Measurements from ENCODE around the gene CRYGA.
"Not testable (repeated sequence)": the region's sequence is repeated elsewhere in the genome, so short reads cannot be mapped to it uniquely, and the experiment has no call there.

Gene CRYGA

DNA sequence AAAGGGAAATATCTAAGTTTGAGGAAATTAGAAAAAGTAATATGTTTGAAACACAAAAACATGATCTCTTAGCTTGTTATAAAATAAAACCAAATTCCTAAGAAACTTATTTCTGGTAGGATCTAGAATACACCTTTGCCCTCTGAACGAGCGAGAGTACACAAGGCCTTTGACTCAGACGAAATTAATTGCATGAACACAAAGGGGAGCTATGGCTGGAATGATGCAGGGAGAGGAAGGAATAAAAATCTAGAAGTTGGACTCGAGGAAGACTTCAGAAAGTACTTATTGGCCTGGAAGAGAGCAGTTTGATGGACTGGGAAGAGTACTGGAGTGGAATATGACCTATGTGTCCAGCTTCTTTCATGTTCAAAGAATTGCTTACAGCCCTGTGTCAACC lies 38.1 kb downstream of the CRYGA start:
- DNase-seq = no peak

DNA sequence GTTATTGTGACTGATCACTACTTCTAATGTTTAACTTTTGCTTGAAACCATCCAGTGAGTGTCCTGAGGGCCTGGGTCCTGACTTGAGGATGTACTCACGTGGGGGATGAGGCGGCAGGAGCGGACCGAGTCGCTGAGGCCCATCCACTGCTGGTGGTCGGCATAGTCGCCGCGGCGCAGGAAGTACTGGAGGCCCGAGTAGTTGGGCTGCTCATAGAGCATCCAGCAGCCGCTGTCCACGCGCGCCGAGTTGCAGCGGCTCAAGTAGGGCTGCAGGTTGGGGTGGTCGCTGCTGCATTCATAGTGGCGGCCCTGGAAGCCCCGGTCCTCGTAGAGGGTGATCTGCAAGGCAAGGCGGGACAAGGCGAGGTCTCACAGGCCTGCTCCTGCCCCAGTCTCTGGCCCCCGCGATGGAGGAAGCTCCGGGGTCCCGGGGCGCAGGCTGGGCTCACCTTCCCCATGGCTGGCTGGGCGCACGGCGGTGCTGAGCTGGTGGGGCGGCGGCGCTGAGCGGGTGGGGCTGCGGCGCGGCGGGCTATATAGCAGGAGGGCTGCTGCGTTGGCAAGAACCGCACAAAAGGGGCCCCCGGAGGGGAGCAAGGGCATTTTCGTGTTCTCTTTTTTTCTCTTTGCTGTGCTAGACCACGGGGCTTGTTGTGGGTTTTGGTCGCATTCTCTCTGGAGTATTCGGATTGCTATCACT lies 39.2 kb downstream of the CRYGA start, which contains the start of gene CRYGD:
TSS of gene CRYGD (minus strand) at position 512 of the 703 bp plus-strand sequence. CDS start at position 461, 51 bp downstream.
- not testable (repeated sequence) for DNase-seq

DNA sequence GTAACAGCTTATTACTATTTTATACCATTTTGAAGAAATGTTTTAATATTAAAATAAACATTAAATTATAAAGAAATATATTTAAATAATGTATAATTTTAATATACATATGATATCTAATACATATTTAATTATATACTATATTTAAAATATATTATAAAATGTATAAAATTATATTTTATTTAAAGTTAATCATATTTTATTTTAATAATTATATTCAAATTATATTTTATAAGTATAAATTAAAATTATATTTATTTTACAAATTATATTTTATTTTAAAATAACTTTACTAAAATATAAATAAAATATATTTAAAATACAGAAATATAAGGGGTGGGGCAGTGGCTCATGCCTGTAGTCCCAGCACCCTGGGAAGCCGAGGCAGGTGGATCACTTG lies 41.1 kb downstream of the CRYGA start:
- DNase-seq = no peak

DNA sequence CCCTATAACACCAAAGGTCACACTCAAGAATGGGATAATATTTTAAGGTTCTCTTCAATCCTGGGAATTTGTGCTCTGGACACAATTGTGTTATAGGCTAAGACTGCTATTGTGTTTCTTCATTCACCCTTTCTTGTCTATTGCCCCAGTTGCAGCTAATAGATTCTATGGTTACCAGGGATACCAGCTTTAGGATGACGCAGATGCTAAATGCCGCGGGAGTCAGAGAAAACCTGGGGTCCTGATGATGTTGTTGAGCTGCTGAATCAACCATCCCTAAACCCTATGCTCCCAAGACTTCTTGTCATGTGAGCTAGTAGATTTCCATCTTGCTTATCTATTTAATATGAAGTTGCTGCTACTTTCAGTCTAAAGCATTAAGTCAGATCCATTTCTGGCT lies 44.5 kb downstream of the CRYGA start:
- no peak for DNase-seq

DNA sequence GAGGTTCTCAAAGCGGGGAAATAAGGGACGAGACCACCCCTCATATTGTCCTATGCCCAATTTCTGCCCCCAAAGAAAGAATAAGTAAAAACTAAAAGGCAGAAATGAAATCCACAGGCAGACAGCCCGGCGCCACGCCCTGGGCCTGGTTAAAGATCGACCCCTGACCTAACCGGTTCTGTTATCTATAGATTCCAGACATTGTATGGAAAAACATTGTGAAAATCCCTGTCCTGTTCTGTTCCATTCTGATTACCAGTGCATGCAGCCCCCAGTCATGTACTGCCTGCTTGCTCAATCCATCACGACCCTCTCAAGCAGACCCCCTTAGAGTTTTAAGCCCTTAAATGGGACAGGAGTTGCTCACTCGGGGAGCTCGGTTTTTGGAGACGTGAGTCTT lies 46.0 kb downstream of the CRYGA start:
- not testable (repeated sequence) for DNase-seq

DNA sequence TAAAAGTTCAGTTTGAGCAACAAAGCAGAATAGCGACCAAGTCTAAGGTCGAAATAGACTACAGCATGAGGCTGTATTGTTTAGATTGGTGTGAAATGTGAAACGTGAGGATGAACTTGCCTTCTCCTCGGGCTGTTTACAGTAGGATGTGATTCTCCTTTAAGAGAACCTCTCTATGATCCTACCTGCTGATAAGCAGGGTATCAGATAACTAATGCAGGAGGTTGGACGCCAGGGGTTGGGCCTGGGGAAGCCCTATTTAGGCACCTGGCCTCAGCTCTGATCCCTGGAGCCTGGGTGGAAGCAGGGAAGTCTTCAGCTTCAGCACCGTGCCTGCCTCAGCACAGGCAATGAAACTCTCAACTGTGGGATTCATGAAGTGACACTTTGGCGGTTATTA lies 50.4 kb downstream of the CRYGA start:
- DNase-seq = no peak

DNA sequence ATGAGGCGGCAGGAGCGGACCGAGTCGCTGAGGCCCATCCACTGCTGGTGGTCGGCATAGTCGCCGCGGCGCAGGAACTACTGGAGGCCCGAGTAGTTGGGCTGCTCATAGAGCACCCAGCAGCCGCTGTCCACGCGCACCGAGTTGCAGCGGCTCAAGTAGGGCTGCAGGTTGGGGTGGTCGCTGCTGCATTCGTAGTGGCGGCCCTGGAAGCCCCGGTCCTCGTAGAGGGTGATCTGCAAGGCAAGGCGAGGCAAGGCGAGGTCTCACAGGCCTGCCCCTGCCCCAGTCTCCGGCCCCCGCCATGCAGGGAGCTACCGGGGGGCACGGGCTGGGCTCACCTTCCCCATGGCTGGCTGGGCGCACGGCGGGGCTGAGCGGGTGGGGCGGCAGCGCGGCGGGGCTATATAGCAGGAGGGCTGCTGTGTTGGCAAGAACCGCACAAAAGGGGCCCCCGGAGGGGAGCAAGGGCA lies 51.1 kb downstream of the CRYGA start:
- DNase-seq = not testable (repeated sequence)
